NCI-H1930 (cell line): ENCODE results near the gene CENPU.

Source experiments
- DNase-seq, 2 experiments: peaks; one replicate each; lab custom pipeline; 2025; lab: John Stamatoyannopoulos, UW

Gene CENPU

DNA sequence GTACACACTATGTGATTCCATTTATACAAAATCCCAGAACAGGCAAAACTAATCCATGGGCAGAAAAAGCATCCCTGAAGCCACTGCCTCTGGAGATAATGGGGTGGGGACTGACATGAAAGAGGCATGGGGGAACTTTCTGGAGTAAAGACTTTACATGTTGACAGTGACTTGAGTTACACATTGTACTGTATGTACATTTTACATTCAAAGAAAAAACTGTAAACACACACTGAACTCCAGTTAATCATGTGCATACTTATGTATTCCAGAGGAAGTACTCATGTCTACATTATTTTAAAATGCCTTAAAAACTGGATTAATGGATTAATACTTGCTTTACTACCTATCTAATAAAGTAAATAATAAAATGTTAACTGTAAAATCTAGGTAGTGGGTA lies 21.6 kb downstream of the CENPU start:
- DNase-seq, result no peak

DNA sequence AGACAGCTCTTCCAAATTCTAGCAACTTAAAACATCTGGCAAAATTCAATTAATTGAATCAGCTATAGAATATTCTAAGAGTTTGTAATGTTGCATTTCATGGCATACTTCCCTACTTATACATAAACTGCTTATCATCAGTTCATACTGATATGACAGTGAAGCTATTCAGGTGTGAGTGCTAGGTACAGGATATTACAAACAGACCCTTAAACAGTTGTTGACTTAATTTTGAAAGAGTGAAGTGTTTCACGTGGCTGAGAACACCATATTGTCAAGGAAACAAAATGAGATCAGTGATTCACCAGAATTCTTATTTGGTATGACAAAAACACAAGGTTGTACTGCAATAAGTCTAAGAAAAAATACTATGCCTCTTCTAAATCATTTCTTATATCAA lies 27.4 kb downstream of the CENPU start:
- DNase-seq, result no peak

DNA sequence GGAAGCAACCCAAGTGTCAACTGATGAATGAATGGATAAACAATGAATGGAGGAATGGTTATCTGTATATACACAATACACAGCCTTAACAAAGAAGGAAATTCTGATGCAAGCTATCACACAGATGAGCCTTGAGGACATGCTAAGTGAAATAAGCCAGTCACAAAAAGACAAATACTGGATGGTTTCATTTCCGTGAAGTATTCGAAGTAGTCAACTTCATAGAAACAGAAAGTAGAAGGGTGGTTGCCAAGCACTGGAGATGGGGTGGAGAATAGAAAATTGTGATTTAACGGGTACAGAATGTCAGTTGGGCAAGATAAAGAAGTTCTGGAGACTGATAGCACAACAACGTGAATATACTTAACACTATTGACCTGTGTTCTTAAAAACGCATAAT lies 28.2 kb downstream of the CENPU start:
- DNase-seq, result no peak

DNA sequence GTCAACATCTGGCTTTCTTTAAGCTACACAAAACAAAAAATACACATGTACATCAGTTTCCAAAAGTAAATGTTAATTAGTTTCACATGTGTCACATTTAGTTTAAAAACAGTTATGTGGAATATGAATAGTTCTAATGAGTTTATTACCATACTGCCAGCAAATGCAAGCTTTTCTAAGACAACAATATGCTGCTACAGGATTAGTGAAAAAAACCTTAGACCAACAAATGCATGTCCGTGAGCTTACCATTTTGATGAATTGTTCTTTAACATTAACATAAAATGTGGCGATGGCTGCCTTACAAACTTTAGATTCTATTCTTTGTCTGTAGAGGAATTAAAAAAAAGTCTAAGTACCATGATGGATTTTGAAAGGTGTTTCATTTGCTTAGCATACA lies 31.8 kb downstream of the CENPU start:
- no peak for DNase-seq

DNA sequence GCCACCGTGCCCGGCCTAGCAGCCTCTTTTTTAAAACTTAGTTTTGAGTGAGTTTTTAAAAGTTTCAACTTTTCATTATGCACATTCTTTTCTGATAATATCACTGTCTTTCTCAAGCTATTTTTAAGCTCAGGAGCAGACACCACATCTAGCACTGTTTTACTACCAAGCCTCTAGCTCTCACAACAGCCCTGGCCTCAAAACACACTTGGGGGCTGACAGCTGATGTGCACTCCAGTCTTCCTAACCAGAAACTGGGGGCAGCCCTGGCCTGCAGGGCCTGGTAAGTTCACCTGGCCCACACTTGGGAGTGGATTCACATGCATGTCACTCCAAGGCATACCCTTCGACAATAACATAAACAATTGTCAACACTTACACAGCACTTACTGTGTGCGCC lies 34.0 kb downstream of the CENPU start:
- no peak for DNase-seq

DNA sequence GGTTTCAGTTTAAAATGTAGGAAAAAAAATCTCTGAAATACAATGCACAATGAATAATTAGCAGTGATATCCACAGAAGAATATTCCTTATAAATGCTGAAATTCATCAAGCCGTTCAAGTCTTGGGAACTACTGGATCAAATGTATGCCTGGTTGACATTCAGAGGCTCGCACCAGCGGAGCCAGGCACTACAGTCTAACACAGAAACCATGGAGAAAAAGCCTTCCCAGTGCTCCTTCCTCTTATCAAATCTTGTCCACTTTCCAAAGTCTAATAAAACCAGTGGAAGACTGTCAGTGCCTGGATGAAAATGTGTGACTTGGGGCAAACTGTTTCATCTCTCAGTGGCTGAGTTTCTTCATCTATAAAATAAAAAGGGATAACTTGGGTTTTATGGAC lies 35.9 kb downstream of the CENPU start:
- DNase-seq, result no peak

DNA sequence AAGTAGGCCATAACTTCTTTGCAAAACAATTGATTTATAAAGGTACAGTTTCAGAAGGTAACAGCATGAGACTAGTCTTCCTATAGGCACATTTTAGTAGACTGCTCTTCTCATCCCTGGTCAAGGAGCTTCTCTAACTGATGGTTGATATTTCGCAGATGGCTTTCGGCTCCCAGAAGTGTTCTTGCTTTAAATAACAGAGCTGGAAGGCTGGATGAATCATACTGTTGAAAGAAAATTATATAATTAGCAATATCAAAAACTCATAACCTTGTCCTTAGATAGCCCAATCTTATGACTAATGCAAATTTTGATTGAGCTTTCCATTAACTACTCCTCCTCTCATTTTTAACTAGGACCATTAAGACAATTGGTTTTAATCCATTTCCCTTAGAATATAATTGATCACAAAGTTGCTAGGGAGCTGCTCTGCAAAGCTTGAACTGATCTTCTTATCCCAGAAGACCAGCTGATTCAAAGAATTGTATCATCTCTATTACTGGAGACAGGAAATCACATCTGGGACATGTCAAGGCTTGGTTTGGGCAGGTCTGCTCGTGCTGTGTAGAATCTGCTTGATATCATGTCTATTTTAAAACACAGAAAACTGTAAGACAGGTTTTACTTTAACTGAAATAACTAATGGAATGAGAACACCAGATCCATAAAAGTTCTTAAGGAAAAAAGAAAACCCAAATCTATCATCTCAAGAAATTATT lies 38.6 kb downstream of the CENPU start:
- DNase-seq, result no peak

DNA sequence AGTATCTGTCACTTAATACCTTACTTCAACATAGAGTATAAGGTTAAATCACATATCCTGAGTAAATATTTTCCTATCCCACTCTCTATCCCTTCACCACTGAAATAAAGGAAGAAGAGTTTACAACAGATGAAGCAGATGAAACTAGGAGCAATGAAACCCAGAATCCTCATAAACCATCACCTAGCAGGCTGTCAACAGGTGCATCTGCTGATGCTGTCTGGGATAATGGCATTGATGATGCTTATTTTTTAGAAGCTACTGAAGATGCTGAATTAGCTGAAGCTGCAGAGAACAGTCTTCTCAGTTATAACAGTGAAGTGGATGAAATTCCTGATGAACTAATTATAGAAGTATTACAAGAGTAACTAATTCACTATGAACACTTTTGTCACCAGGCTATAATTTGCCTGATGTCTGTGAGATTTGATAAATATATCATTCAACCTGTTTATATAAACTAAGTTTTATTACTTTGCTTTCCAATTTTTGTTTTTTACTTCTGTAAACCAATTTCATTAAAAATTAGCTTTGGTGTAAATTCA lies 39.4 kb downstream of the CENPU start:
- DNase-seq, result no peak

DNA sequence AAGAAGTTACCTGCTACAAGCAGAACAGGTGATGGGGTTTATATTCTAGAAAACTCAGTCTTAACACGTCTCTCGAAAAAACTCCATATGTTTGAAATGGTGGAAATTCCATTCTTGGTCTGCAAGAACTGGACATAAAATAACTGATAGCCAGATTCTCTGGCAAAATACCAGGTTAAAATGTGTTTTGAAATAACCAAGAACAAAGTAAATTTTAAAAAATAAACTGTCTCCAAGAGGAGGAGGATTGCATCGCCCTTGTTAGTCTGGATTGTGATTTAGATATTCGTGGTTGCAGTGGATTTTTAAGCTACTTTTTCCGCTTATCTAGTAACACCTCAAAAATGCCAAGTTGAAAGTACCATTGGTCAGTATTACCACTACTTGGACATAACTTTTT lies 40.8 kb downstream of the CENPU start:
- DNase-seq, result no peak

DNA sequence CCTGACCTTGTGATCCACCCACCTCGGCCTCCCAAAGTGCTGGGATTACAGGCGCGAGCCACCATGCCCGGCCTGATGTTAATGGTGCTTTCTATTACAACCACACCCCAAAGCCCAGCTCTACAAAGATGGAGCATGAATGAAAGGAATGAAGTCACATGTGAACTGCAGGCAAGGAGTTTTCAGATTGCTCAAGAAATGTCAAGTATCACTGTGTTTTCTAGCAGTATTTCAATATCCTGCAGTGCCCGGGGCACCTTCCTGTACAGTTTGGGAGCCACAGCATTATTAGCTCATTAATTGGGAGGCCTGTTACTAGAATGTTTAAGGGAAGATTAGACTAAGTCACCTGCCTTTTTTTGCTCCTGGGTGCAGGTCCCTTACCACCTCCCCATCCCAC lies 44.2 kb downstream of the CENPU start:
- no peak for DNase-seq

DNA sequence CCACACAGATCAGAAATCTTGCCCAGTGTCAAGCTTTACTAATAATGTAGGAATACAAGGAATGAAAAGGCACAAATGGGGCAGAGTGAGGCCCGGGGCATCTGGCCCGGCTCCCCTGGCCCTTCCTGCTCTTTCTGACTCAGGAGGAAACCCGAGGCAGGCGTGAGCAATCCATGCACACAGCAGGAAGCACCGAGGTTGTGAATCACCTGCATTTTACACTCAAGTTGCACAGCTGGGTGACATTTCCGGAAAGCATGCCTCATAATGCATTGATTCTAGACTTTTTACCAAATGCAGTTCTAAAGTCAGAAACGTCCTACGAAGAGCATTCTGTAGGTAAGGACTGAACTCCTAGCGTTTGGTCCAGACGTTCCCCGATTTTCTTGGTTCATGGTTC lies 45.4 kb downstream of the CENPU start:
- no peak for DNase-seq

DNA sequence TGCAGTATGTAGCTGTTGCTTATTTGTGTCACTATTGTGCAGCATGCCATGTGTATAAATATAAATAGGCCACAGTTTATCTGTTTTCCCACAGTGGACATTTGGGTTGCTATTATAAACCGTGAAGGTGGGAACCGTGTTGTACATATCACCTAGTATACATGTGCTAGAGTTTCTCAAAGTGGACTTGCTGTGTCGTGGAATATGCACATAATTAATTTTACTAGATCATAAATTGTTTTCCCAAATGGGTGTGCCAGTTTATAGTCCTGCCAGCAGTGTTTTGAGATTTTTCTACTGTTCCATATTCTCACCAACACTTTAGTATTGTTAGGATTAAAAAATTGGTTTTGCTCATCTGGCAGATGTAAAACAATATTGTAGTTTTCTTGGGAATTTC lies 45.9 kb downstream of the CENPU start:
- no peak for DNase-seq

DNA sequence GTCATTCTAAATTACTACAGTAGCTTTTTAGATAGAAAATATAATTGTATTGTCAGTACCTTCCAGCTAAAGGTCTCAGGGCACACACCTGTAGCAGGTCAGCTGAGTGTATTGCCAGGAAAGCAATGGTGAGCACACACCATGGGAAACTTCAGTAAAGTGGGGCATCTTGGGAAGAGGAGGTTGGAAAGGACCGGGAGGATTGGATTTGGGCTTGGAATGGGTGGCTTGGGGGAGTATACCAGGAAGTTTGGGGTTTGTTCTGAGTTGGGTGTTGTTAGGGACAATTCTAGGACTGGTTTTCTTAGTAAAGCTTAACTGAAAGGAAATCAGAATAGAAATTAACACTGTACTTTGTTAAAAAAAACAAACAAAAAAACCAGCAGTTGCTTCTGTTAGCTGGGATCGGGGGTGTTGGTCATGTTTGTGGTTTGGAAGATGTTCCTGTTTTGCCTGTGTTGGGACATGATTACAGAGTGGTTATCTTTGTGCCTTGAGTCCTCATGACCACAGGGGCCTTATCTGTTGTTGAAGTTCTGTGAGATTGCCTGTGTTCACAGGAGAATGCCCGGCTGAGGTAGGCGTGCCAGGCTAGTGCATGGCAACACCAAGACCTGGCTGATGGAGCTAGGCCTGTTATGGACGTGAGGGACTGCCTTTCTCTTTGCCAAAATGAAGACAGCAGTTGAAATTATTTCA lies 49.3 kb downstream of the CENPU start:
- no peak for DNase-seq

DNA sequence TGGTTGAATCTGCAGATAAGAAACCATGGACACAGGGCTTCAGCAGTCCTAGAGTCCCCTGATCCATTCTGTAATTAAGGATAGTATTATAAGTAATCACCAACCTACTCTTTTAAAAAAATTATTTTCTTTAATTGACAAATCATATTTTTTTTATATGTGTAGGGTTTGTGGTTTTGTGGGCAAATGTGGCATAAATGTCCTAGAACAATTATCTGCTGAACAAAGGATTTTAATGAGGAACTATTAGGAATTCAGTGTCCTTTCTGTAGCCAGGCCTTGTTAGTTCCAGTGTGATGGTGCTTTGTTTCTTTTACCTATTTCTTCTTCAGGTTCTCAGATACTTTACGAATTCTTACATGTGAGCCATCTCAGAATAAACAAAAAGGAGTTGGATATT lies 52.0 kb downstream of the CENPU start:
- no peak for DNase-seq

DNA sequence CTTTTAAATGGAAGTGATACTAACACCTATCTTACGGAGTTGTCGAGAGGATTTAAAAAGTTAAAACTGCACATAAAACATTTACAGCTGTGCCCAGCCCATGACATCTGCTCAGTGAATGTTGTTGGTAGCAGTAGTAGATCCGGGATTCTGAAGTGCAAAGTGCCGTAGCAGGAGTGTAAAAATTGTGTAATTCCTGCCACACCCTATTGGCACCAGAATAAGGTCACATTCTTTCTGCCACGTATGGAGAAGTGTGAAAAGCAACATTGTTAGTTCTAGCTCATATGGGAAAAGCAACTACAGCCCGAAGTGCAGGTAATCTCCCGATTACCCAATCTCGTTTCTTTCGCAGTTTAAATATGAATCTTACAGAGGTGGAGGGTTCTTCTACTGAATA lies 53.2 kb downstream of the CENPU start:
- DNase-seq, result no peak

DNA sequence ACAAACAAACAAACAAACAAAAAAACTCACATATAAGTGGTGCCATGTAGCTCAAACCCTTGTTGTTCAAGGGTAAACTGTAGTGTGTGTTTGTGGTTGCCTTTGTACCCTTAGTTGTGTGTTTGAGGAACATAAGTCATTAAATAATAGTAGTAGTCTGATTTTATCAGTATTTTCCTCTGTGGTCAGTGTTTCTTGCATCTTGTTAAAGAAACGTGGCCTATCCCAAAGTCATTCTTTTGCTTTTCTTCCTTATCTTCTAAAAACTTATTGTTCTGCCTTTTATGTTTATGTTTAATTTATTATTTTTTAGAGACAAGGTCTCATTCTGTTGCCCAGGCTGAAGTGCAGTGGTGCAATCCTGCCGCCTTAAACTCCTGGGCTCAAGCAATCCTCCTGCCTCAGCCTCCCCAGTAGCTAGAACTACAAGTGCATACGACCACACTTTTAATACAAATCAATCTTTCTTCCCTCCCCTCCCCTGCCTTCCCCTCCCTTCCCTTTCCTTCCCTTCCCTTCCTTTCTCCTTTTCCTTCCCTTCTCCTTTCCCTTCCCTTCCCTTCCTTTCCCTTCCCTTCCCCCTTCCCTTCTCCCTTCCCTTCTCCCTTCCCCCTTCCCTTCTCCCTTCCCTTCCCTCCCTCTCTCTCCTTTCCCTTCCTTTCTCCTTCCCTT lies 57.9 kb downstream of the CENPU start:
- no peak for DNase-seq

DNA sequence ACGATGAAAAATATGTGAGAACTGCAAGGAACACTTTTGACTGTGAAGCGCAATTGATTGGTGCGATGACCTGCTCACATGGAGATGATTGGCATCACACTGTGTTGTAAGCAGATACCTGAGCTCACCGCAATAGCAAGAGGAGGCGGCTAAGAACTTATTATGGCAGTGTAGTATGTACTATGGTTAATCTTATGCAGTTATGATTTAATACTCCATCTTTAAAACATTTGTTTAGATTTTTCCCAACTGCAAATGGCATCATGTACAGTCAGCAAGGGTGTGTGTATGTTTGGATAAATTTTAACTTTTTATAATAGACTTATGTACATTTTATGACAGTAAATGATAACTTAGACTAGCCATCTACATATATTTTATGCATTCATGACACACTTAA lies 58.9 kb downstream of the CENPU start:
- no peak for DNase-seq

DNA sequence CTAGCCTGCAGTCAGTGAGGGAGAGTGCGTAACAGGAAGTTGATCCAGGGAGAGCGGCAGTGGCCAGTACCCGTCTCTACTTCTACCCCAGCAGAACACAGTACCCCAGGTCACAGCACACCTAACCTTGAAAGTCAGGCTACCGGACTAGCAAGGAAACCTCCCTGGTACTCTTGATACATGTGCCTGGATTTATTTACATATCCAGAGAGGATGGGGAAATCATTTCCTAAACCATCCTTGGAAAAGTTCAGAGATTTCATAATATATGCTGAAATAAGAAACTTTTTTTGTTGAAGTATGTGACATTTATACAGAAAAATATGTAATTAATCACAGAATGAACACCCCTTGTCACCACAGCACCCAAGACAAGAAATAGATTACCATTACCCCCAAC lies 59.9 kb downstream of the CENPU start:
- no peak for DNase-seq

DNA sequence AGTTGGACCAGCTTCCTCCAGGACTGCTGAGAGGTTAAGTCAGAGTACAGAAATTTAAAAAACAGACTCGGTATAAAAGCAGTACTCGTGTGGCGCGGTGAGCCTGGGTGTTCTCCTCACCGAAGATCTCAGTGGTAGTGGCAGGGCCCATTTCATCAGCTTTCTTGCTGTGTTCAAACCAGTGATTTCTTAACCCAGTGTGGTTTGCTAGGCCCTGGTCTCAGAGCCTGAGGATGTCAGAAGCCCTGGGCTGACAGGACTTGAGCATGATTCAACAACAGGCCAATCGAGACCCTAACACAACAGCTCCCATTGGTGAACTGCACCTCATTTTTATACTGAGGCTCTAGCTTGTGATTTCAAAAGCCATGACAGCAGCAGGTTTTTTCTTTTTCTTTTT lies 61.2 kb downstream of the CENPU start:
- DNase-seq, result no peak

DNA sequence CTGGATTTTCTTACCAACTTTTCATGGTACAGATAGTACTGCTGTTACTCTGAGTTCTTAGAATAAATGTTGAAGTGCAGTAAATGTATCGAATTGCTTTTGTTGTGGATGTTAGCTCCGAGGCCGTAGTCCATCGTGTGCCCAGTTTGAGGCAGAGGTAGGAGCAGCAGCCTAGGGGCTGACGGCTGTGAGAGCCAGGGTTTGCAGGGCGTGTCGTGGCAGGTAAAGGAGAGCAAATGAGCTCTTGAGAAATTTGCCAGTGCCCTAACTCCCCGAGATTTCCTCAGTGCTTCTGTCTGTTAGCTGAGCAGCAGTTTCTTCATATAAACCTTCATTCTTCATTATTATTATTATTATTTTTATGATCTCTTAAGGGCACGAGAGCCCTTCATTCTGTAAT lies 62.8 kb downstream of the CENPU start:
- no peak for DNase-seq

DNA sequence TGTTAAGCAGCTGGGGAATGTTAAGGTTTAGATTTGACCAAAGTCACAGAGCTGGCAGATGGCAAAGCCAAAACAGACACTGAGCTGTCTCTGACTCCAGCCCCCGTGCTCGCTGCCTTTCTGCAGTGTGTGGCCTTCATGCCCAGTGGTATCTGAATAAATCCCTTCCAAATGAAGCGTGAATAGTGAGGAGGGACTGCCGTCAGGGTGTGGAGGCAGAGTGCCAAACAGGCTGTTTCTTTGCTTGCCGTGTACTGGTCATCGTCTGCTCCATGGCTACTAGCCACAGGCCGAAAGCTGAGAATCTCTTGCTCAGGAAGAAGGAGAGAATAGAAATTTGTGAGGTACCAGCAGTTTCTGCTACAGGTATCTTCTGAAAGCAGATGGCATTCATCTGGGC lies 64.6 kb downstream of the CENPU start:
- DNase-seq, result no peak

DNA sequence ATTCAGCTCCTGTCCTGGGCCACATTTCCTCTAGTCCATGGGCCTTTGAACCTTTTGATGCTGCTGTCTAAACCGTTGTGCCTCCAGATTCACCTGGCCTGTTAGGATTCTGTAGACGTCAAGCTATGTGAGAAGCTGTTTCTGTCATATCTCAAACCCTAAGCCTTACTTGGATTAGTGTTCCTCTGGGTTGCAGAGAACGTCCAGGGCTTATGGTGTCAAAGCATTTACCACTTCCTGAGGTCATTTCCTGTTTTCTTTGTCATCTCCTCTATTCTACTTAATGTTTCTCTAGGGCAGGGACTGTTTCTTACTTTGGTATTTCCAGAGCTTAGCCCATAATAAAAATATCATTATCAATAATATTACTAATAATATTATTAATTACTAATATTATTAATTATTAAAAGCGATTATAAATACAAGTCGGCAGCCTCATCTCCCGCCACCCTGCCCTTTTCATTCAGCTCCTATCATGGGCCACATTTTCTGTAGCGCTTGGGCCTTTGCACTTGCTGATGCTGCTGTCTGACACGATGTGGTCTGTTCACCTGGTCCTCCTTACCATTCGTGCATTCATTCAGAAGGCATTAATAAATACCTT lies 65.3 kb downstream of the CENPU start:
- DNase-seq, result no peak

DNA sequence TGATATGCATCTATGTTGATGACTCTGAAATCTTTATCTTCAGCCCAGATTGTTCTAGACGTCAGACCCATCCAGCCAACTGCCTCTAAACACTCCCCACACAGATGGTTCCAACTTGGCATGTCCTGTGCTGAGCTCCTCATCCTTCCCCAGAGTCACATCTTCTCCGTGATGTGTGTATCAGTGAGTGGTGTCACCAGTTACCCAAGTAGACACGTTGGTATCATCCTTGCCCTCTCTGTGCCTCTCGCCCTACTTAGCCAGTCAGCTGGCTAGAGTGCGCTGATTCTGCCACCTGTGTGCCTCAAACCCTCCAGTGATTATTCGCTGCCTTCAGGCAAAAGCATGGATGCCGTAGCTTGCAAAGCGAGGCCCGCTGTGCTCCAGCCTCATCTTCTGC lies 65.8 kb downstream of the CENPU start:
- DNase-seq, result no peak
